ENCODE data around the gene ZDHHC5.
A peak's percentile ranks its signal among the peaks of the same experiment; 100 is the strongest.

The ZDHHC5 gene

DNA sequence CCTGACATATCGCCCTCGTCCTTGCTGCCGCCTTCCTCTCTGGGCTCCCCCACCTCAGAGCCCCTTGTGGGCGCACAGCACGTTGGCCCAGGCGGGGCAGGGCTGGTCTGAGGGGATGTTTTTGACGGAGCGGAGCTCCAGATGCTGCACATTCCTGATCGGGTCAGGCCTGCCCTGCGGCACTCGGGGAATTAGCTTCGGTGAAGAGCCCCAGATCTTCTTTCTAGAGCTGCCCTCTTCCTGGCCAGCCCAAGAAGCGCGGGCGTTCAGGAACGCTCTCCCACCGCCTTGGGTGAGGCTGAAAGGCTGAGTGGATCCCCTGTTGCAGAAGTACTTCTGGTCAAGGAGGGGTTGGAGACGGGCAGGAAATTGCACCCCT lies 30.3 kb upstream of the ZDHHC5 start:
- no peak for TF ChIP-seq CTCF (IDR thresholded peaks at IDR 0.05; ENCODE audit: borderline replicate concordance, control extremely low read depth, extremely low read depth, insufficient read depth, missing control alignments)
- DNase-seq (ENCODE audit: low spot score) = no peak
- in situ Hi-C loops (cut with MboI; ENCODE audit: low sequenced_read_pairs, unreplicated experiment) = no loop called here

DNA sequence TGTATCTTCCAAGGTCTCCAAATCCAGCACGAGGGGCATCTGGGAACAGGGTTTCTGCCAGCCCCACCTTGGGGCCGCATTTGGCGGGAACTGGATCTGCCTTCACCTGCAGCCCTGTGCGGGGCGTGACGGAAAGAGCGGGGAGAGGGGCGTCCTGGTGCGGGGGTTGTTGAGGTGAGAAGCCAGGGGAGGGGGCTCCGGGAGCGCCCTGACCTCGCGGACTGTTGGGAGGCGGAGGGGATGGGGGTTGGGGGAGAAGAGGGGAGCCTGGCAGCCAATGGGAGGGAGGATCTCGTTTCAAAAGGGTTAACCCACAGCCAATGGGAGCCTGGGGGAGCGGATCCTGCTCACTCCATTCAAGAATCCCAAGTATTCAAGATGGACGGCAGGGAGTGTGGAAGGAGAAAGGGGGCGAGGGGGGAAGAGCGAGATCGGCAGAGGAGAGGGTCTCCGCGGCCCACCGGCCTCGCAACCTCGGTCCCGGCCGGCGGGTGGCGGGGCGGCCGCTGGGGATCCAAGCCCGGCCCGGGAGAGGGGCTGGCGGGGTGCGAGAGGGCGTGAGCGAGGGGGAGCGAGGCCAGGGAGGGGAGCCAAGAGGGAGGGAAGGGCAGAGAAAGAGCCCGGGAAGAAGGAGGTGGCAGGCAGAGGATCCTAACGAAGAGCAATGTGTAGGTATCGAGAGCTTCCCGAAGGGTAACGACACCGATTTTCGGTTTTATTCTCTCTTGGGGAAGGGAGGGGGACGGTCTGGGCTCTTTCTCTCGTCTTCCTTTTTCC lies 29.7 kb upstream of the ZDHHC5 start:
- TF ChIP-seq CTCF (IDR thresholded peaks at IDR 0.05; ENCODE audit: borderline replicate concordance, control extremely low read depth, extremely low read depth, insufficient read depth, missing control alignments) = no peak
- DNase-seq (ENCODE audit: low spot score) = peak; percentile 77
- in situ Hi-C loops (cut with MboI; ENCODE audit: low sequenced_read_pairs, unreplicated experiment) = no loop called here

DNA sequence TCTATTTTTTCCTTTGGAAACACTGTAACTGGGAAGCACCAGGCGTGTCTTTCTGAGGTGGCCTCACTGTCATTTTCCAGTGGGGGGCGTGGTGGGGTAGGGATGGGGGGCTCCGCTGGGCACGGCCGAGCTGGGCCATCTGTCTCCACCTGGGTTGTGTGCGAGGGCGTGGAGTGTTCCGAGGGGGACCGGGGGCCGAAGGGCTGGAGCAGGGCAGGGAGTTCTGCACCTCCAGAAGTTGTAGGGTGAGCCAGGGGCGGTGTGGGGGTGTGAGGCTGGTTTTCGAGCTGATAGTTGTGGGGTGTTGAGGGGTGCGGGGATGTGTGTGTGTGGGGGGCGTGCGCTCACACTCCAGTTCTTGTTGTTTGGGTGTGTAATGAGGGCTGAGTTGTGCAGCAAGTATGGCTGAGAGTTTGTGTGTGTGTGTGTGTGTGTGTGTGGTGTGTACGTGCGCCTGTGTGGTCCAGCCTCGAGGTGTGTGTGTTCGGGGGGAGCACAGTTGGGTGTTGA lies 29.0 kb upstream of the ZDHHC5 start:
- in situ Hi-C loops (cut with MboI; ENCODE audit: low sequenced_read_pairs, unreplicated experiment) = no loop called here
- no peak for TF ChIP-seq CTCF (IDR thresholded peaks at IDR 0.05; ENCODE audit: borderline replicate concordance, control extremely low read depth, extremely low read depth, insufficient read depth, missing control alignments)
- DNase-seq (ENCODE audit: low spot score) = peak; percentile 58

DNA sequence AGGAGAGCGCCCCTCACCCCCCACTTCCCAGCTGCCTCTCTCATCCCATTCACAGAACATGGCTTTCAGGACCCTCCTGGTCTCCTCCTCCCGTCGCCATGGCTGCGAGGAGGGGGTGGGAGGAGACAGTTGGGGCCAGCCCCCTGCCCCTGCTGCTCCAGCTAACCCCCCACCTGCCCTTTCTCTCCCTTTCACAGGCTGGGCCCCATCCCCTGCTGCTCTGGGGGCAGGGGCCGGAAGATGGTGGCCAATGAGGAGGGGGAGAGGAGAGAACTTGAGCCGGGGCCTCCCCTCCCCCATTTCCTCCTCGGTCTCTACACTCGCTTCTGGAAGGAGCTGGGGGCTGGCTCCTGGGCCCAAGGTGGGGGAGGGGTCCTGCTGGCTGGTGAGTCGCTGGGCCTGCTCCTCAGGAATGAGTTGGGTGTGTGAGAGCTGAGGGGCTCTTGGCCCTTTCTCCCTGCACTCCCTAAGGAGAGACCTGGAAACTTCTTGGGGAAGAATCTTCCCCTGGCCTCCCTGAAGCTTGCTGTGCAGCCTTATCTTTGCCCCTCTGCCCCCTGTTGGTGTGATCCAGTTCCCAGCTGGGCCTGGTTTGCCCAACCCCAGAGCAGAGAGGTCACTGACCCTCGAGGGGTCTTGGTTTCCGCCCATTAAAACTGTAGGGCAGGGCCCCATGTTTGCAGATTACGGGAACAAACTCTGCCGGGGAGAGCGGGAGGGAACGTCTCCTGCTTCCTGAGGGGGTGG lies 28.4 kb upstream of the ZDHHC5 start:
- TF ChIP-seq CTCF (IDR thresholded peaks at IDR 0.05; ENCODE audit: borderline replicate concordance, control extremely low read depth, extremely low read depth, insufficient read depth, missing control alignments) = no peak
- DNase-seq (ENCODE audit: low spot score) = no peak
- in situ Hi-C loops (cut with MboI; ENCODE audit: low sequenced_read_pairs, unreplicated experiment) = loop anchor here (5.0 to 10.0 kb wide), 2 partner anchors 72 to 145 kb away; partner anchors contain the start of gene UBE2L6

- no peak for DNase-seq (ENCODE audit: low spot score)
- TF ChIP-seq CTCF (IDR thresholded peaks at IDR 0.05; ENCODE audit: borderline replicate concordance, control extremely low read depth, extremely low read depth, insufficient read depth, missing control alignments) = no peak
- in situ Hi-C loops (cut with MboI; ENCODE audit: low sequenced_read_pairs, unreplicated experiment) = loop anchor here (5.0 to 10.0 kb wide), 2 partner anchors 73 to 145 kb away; partner anchors contain the start of gene UBE2L6
Observed at GRCh38 chr11:57640068-57640800, 27.7 kb upstream of the ZDHHC5 start.
